COLO829 (cell line): ENCODE data around the gene CELF1.
A peak's percentile ranks its signal among the peaks of the same experiment; 100 is the strongest.
"Not testable (repeated sequence)": the region's sequence is repeated elsewhere in the genome, so short reads cannot be mapped to it uniquely, and the experiment has no call there.

ENCODE experiments used
- DNase-seq: peaks from one replicate; pipeline ENCODE4 v3.0.0; 2012; ENCODE audit warnings: low spot score

Gene CELF1

GRCh38 chr11:47573321-47573720 is 20.4 kb upstream of the CELF1 start:
- DNase-seq = no peak

GRCh38 chr11:47572715-47573255 is 19.9 kb upstream of the CELF1 start:
- no peak for DNase-seq

GRCh38 chr11:47571895-47572294 is 19.0 kb upstream of the CELF1 start:
- no peak for DNase-seq

GRCh38 chr11:47571357-47571729 is 18.4 kb upstream of the CELF1 start:
- DNase-seq = no peak

- DNase-seq = no peak
Observed at GRCh38 chr11:47570651-47571356, 17.9 kb upstream of the CELF1 start.

GRCh38 chr11:47569646-47570045 is 16.7 kb upstream of the CELF1 start:
- DNase-seq = no peak

GRCh38 chr11:47566149-47566698 is 13.3 kb upstream of the CELF1 start:
- DNase-seq = no peak

GRCh38 chr11:47565340-47566148 is 12.6 kb upstream of the CELF1 start, which contains the start of gene PTPMT1:
TSS of gene PTPMT1 (plus strand) at chr11:47565599. CDS start at chr11:47565623, 24 bp downstream.
- no peak for DNase-seq

- DNase-seq = no peak
Observed at GRCh38 chr11:47564933-47565339, 12.0 kb upstream of the CELF1 start.

- not testable (repeated sequence) for DNase-seq
Observed at GRCh38 chr11:47564366-47564765, 11.4 kb upstream of the CELF1 start.

- not testable (repeated sequence) for DNase-seq
Observed at GRCh38 chr11:47562393-47562792, 9.5 kb upstream of the CELF1 start.

GRCh38 chr11:47560426-47560825 is 7.5 kb upstream of the CELF1 start:
- no peak for DNase-seq

- DNase-seq = no peak
Observed at GRCh38 chr11:47558695-47559094, 5.8 kb upstream of the CELF1 start.

- DNase-seq = not testable (repeated sequence)
Observed at GRCh38 chr11:47557004-47557403, 4.1 kb upstream of the CELF1 start.

GRCh38 chr11:47553406-47553743 is 443 bp upstream of the CELF1 start:
- DNase-seq = no peak

- DNase-seq = no peak
Observed at GRCh38 chr11:47552056-47552565, 821 bp downstream of the CELF1 start.

- peak; percentile 31 for DNase-seq
Observed at GRCh38 chr11:47551086-47551485, 1.8 kb downstream of the CELF1 start.

GRCh38 chr11:47550288-47551047 is 2.5 kb downstream of the CELF1 start:
- DNase-seq = no peak

- not testable (repeated sequence) for DNase-seq
Observed at GRCh38 chr11:47546274-47546673, 6.7 kb downstream of the CELF1 start.

GRCh38 chr11:47545298-47545697 is 7.6 kb downstream of the CELF1 start:
- no peak for DNase-seq

- DNase-seq = no peak
Observed at GRCh38 chr11:47541070-47541469, 11.9 kb downstream of the CELF1 start.

GRCh38 chr11:47539681-47540039 is 13.3 kb downstream of the CELF1 start:
- no peak for DNase-seq
